Esophagus squamous epithelium (tissue), 4 donors: ENCODE measurements around the gene SDR9C7.

ENCODE experiments used
- POLR2A ChIP-seq, 4 donors: fragments of 450-650 bp; IDR thresholded peaks; one replicate each; pipeline ENCODE4 v1.6.1; 2017; ENCODE audit warnings: antibody characterized with exemption in 4 of 4, mild to moderate bottlenecking in 4 of 4, moderate library complexity in 3 of 4
- TF ChIP-seq, protein P1 (sequence below), 6 experiments: fragments of 450-650 bp in 4 of 6; fragments of 200-600 bp in 2 of 6; sonication (generic) in 2 of 6; IDR thresholded peaks; one replicate each; pipeline ENCODE4 v1.5.1; 2016 to 2019; ENCODE audit warnings: antibody characterized with exemption in 6 of 6, mild to moderate bottlenecking in 4 of 6, moderate library complexity in 4 of 6

DNA sequence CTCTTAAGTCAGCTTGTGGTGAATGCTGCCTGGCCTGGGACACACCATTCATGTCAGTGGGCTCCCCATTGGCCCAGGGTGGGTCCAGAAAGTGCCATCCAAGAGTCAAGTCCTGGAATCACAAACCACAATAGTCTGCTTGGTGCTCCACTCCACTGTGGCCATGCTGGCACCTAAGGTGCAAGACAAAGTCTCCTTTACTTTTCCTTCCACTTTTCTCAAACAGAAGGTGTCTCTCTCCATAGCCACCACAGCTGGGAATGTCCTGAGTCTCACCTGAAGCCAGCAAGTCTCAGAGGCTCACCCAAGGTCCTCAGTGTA lies 14.2 kb upstream of the SDR9C7 start:
- TF ChIP-seq POLR2A (IDR thresholded peaks at IDR 0.05): no peak
- TF ChIP-seq, protein P1, sequence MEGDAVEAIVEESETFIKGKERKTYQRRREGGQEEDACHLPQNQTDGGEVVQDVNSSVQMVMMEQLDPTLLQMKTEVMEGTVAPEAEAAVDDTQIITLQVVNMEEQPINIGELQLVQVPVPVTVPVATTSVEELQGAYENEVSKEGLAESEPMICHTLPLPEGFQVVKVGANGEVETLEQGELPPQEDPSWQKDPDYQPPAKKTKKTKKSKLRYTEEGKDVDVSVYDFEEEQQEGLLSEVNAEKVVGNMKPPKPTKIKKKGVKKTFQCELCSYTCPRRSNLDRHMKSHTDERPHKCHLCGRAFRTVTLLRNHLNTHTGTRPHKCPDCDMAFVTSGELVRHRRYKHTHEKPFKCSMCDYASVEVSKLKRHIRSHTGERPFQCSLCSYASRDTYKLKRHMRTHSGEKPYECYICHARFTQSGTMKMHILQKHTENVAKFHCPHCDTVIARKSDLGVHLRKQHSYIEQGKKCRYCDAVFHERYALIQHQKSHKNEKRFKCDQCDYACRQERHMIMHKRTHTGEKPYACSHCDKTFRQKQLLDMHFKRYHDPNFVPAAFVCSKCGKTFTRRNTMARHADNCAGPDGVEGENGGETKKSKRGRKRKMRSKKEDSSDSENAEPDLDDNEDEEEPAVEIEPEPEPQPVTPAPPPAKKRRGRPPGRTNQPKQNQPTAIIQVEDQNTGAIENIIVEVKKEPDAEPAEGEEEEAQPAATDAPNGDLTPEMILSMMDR (IDR thresholded peaks at IDR 0.05): no peak
